Immature natural killer cell (primary cell): ENCODE measurements around the gene PCNX2. TPM values are rescaled to one million over a fixed set of nuclear protein-coding genes. Genes with fewer than 3 reads are reported as not detected.
"Not testable (repeated sequence)": the region's sequence is repeated elsewhere in the genome, so short reads cannot be mapped to it uniquely, and the experiment has no call there.

Experiments used
- DNase-seq, 3 donors: peaks; one replicate each; pipeline ENCODE4 v3.0.0; 2022; ENCODE audit warnings: mixed read lengths in 1 of 3
- H3K27ac Mint-ChIP-seq, 6 donors: one replicate each; pipeline ENCODE4 v1.8.0; 2020; ENCODE audit warnings: mixed read lengths in 6 of 6, mild to moderate bottlenecking in 5 of 6, inconsistent platforms in 4 of 6, moderate library complexity in 3 of 6
- H3K27me3 Mint-ChIP-seq, 3 donors: one replicate each; pipeline ENCODE4 v1.8.0; 2020 to 2021; ENCODE audit warnings: low read depth in 3 of 3, mild to moderate bottlenecking in 3 of 3, mixed read lengths in 3 of 3, moderate library complexity in 3 of 3, inconsistent platforms in 1 of 3
- H3K36me3 Mint-ChIP-seq, 3 donors: one replicate each; pipeline ENCODE4 v1.8.0; 2020; ENCODE audit warnings: mixed read lengths in 3 of 3, inconsistent platforms in 2 of 3, mild to moderate bottlenecking in 2 of 3
- H3K4me1 Mint-ChIP-seq, 2 donors: one replicate each; pipeline ENCODE4 v1.8.0; 2020; ENCODE audit warnings: inconsistent platforms in 2 of 2, mild to moderate bottlenecking in 2 of 2, mixed read lengths in 2 of 2, moderate library complexity in 1 of 2
- H3K4me3 Mint-ChIP-seq, 5 donors: one replicate each; pipeline ENCODE4 v1.8.0; 2020; ENCODE audit warnings: mild to moderate bottlenecking in 5 of 5, mixed read lengths in 5 of 5, inconsistent platforms in 3 of 5, moderate library complexity in 3 of 5
- H3K9me3 Mint-ChIP-seq, 6 donors: one replicate each; pipeline ENCODE4 v1.8.0; 2020; ENCODE audit warnings: mild to moderate bottlenecking in 6 of 6, mixed read lengths in 6 of 6, inconsistent platforms in 4 of 6, moderate library complexity in 3 of 6
- polyA plus RNA-seq, 3 donors: library from polyadenylated mRNA; unstranded; fragments of 300-500 nt; fragmentation: Illumina TruSeq; gene quantifications; one replicate each; pipeline ENCODE4 v1.2.3, GENCODE V29; 2021

Gene PCNX2
- polyA plus RNA-seq, 3 donors from 2014 or later = 1.1 to 2.6 TPM; not detected in 1

DNA sequence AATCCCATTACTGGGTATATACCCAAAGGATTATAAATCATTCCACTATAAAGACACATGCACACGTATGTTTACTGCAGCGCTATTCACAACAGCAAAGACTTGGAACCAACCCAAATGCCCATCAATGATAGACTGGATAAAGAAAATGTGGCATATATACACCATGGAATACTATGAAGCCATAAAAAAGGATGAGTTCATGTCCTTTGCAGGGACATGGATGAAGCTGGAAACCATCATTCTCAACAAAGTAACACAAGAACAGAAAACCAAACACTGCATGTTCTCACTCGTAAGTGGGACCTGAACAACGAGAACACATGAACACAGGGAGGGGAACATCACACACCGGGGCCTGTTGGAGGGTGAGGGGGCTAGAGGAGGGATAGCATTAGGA is 291.9 kb downstream of the PCNX2 start:
- H3K9me3 Mint-ChIP-seq, H3K27ac Mint-ChIP-seq, H3K4me3 Mint-ChIP-seq, H3K27me3 Mint-ChIP-seq, H3K4me1 Mint-ChIP-seq, DNase-seq: not testable (repeated sequence)
- H3K36me3 Mint-ChIP-seq = peaks cover 0 to 18% (median 15%) of the 10 kb centered on the region in 3 donors

DNA sequence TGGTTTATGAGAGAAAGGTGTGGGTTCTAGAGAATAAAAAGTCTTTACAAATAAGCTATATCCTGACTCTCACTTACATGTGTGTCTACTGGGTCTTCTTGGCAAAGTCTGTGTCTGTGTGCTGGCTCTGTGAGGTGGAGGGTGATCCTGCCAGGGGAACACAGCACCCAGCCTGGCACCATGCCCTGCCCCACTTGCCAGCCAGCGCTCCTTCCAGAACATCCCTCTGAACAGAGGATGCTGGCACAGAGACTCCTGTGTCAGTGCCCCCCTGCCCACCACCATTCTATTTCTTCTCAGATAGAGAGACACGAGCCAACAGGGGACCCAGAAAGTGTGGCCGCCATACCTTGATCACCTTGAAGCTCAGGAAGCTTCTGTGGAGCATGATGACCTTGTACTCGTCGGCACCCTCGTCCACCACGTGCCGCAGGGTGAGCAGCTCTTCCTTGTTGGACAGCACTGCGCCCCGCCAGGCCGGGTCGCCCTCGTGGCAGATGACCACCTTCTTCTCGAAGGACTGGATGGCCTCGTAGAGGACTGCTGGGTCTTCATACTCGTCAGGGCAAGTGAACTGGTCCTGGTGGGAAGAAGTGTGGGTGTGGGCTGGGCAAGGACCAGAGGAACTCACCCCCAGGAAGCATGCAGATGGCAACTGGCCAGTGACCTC is 295.4 kb downstream of the PCNX2 start:
- no peaks in the 10 kb centered on the region for H3K4me1 Mint-ChIP-seq
- peaks cover 0 to 4% (median 0%) of the 10 kb centered on the region in 6 donors for H3K9me3 Mint-ChIP-seq
- no peak overlapping the region for H3K27ac Mint-ChIP-seq
- no peak for DNase-seq
- H3K36me3 Mint-ChIP-seq = peaks cover 13 to 37% (median 33%) of the 10 kb centered on the region in 3 donors
- no peak overlapping the region for H3K4me3 Mint-ChIP-seq
- H3K27me3 Mint-ChIP-seq = peaks cover 0 to 1% (median 0%) of the 10 kb centered on the region in 3 donors

DNA sequence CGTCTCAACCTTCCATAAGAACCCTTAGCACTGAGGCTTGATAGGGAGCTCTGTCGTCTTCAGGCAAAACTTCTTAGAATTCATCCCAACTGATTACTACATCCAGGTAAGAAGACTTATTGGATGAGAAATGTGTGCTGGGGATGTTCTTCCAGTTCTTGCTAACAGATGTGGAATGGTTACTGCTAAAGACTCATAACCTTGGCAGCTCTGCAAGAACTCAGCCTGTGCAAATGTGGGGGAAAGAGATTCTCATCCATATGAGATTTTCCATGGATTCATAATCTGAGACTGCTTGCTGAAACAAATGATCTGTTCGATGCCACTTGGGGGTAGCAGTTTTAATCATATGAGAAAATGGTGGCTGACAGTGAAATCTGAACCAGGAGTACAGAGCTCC is 296.9 kb downstream of the PCNX2 start:
- peaks cover 19 to 50% (median 44%) of the 10 kb centered on the region in 3 donors for H3K36me3 Mint-ChIP-seq

DNA sequence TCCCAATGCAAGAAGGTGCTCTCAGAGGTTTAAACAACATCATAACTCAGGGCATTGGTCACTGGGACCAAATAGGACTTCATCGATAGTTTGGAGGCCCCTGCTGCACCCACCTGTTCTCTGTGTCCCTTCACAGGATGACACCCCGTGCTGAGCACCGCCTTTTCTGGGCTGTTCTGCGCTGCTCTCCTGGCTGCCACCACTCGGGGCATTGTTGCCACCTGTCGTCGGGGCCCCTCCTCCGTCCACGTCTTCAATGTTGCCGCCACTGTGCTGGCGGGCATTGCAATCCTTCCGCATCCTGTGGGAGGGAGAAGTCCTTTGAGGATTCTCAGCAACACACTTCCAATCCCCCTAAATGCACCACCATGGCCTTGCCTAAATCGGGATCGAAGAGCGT is 297.4 kb downstream of the PCNX2 start:
- H3K4me1 Mint-ChIP-seq = no peaks in the 10 kb centered on the region
- no peak overlapping the region for H3K27ac Mint-ChIP-seq
- H3K4me3 Mint-ChIP-seq = no peak overlapping the region
- no peak for DNase-seq
- H3K9me3 Mint-ChIP-seq = peaks cover 0 to 4% (median 0%) of the 10 kb centered on the region in 6 donors
- H3K36me3 Mint-ChIP-seq = peaks cover 23 to 50% (median 44%) of the 10 kb centered on the region in 3 donors
- H3K27me3 Mint-ChIP-seq = no peaks in the 10 kb centered on the region

More for the DNA sequence above, 296.9 kb downstream of the PCNX2 start:
- Mint-ChIP-seq H3K27ac (no peak overlapping the region), H3K4me3 (no peak overlapping the region), H3K9me3 (peaks cover 0 to 4% (median 0%) of the 10 kb centered on the region in 6 donors), H3K27me3 (no peaks in the 10 kb centered on the region), H3K4me1 (no peaks in the 10 kb centered on the region)
- no peak for DNase-seq

DNA sequence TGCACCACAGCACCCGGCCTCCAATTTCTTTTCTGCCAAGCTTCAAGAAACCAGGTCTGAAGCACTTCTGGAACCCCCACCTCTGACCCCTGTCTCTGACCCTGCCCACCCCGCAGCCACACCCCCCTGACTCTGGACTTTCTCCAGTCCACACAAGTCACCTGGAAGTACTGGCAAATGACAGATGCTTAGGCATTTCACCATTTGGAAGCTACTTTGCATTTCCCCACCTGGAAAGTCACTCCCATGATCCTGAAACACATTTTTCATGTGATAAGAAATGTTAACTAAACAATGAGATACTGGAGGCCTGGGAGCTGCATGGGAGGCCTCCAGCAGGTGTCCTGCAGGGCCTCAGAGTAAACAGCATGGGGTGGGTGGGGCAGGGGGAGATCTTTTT is 299.4 kb downstream of the PCNX2 start:
- Mint-ChIP-seq H3K27ac (no peak overlapping the region), H3K4me3 (no peak overlapping the region), H3K4me1 (no peaks in the 10 kb centered on the region), H3K9me3 (no peaks in the 10 kb centered on the region), H3K36me3 (peaks cover 28 to 54% (median 41%) of the 10 kb centered on the region in 3 donors), H3K27me3 (no peaks in the 10 kb centered on the region)
- DNase-seq = no peak

DNA sequence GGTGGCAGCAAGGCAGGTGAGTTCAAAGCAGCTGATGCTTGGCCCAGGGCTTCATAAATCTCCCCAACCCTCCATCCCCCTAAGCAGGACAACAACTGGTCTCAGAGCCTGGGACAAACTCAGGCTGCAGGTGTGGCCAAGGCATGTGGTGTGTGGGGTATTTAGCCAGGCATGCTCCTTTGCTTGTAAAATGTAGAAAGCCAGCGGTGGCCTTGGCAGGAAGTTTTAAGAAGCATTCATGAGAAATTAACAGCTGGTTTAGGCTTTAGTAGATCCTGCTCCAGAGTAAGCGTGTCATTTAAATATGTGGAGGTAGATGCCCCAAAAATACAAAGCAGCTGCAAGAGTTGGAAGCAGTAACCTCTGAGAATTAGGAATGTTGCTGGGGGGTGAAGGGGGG is 300.3 kb downstream of the PCNX2 start:
- H3K36me3 Mint-ChIP-seq = peaks cover 28 to 50% (median 41%) of the 10 kb centered on the region in 3 donors
- H3K4me1 Mint-ChIP-seq = no peaks in the 10 kb centered on the region
- no peak for DNase-seq
- no peaks in the 10 kb centered on the region for H3K9me3 Mint-ChIP-seq
- no peak overlapping the region for H3K27ac Mint-ChIP-seq
- H3K4me3 Mint-ChIP-seq = no peak overlapping the region
- H3K27me3 Mint-ChIP-seq = no peaks in the 10 kb centered on the region

DNA sequence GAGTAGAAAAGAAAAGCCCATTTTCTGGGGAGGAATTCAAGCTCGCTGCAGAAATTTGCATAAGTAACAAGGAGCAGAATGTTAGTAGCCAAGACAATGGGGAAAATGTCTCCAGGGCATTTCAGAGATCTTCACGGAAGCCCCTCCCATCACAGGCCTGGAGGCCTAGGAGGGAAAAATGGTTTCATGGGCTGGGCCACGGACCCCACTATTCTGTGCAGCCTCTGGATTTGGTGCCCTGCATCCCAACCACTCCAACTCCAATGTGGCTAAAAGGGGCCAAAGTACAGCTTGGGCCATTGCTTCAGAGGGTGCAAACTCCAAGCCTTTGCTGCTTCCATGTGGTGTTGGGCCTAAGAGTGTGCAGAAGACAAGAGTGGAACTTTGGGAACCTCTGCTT is 302.0 kb downstream of the PCNX2 start:
- H3K36me3 Mint-ChIP-seq = peaks cover 28 to 41% (median 39%) of the 10 kb centered on the region in 3 donors
- no peak for DNase-seq
- H3K4me1 Mint-ChIP-seq = no peaks in the 10 kb centered on the region
- H3K4me3 Mint-ChIP-seq = no peak overlapping the region
- H3K27ac Mint-ChIP-seq = no peak overlapping the region
- H3K9me3 Mint-ChIP-seq = no peaks in the 10 kb centered on the region
- no peaks in the 10 kb centered on the region for H3K27me3 Mint-ChIP-seq

DNA sequence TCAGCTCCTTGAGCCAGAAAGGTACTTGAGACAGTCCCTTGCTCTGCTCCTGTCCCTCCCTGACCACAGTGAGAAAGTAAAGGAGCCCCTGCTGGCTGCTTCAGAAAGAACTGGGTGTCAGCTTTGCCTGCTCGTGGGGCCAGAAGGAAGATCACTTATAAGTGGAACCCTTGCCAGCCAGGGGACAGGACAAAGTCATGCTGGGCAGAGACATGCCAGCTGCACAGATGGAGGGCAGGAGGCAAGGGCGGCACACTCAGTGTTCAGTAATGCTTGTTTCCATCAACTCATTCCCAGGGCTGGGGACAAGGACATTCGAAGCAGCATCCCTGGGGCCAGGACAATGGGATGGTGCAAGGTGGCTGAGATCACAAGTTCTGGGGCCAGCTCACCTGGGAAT is 303.3 kb downstream of the PCNX2 start:
- no peak for DNase-seq
- no peaks in the 10 kb centered on the region for H3K4me1 Mint-ChIP-seq
- peaks cover 21 to 29% (median 28%) of the 10 kb centered on the region in 3 donors for H3K36me3 Mint-ChIP-seq
- H3K27me3 Mint-ChIP-seq = no peaks in the 10 kb centered on the region
- no peaks in the 10 kb centered on the region for H3K9me3 Mint-ChIP-seq
- H3K4me3 Mint-ChIP-seq = no peak overlapping the region
- H3K27ac Mint-ChIP-seq = no peak overlapping the region

DNA sequence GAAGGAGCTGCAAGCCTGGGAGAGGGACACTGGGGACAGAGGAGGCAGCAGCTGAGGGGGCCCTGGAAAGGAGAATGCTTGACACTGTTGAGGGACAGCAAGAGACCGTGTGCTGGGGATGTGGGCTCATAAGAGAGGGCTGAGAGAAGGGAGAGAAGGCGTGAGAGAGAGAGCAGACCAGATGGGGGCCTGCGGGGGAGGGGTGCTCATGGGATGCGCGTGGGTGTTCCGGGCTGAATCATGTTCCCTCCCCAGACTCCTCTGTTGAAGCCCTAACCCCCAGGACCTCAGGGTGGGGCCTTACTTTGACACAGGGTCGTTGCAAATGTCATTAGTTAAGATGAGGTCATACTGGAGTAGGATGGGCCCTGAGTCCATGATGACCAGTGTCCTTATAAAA is 304.3 kb downstream of the PCNX2 start:
- H3K27ac Mint-ChIP-seq = peak overlapping the region in 1 of 6 donors; percentile 30
- H3K27me3 Mint-ChIP-seq = no peaks in the 10 kb centered on the region
- H3K4me3 Mint-ChIP-seq = no peak overlapping the region
- H3K9me3 Mint-ChIP-seq = no peaks in the 10 kb centered on the region
- H3K36me3 Mint-ChIP-seq = peaks cover 15 to 22% (median 21%) of the 10 kb centered on the region in 3 donors
- no peak for DNase-seq
- H3K4me1 Mint-ChIP-seq = no peaks in the 10 kb centered on the region

DNA sequence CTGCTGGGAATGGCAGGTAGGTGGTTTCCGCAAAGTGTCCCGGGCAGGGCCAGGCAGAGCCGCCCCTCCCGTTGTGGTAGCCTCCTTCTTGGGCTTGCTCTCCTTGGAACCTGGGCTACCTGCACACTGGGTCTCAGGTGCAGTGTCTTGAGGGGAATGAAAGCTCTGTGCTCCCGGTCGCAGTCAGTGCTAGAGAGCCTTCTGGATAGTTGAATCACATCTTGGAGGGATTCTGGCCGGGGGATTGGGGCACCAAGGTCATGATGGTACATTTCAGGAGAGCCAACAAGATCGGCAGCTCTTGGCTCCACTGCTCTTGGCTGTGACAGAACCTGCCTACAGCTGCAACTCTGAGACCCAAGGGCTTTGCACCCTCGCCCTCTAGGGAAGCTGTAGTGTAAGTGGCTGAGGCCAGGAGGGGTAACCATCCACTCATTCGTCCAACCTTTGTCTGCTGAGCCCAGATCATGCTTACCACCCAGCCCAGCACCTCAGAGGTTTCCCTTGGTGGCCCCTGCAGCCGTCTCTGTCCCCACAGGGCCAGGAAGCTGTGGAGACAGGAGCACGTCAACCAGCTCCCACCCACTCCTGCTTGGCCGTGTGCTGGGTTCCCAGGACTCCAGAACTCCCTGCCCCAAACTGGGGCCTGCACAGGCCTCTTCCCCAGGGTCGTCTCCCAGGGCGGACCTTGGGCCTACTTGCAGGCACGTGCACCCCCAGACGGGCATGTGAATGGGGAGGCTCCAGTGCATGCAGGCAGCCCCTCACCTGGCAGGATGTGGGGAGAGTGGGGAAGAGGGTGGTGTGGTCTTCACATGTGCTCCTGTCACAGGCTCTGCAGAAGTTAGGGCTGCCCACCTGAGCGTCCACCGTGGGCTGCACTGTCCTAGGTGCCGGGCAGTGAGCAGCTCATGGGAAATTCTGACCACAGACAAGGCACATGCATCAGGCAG is 305.1 kb downstream of the PCNX2 start:
- Mint-ChIP-seq H3K4me3 (no peak overlapping the region), H3K4me1 (no peaks in the 10 kb centered on the region), H3K27me3 (peaks cover 0 to 1% (median 0%) of the 10 kb centered on the region in 3 donors), H3K9me3 (no peaks in the 10 kb centered on the region), H3K27ac (no peak overlapping the region), H3K36me3 (peaks cover 15 to 22% (median 20%) of the 10 kb centered on the region in 3 donors)
- DNase-seq = no peak

DNA sequence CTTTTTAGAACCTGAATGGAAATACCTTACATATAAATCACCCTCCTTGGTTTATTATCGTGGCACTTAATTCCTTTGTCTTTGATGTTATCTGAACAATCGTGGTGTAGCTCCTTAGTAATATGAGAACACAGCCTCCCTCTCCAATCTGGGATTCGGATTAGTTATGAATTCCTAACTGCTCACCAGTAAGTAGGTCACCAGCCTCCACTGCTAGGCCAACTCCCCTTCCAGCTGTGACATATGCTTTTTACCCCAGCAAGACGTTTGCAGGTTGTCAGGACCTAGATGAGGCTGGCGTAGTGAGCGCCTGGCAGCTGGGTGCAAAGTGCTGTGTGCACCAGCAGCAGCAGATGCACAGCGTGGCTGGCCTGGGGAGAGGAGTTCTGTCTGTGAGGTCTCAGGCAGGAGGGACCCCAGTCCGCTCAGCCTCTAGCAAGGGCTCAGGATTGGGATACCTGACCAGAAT is 306.9 kb downstream of the PCNX2 start:
- Mint-ChIP-seq H3K36me3 (peaks cover 4 to 13% (median 11%) of the 10 kb centered on the region in 3 donors), H3K9me3 (no peaks in the 10 kb centered on the region), H3K4me3 (no peak overlapping the region), H3K27ac (no peak overlapping the region), H3K27me3 (peaks cover 0 to 2% (median 1%) of the 10 kb centered on the region in 3 donors), H3K4me1 (no peaks in the 10 kb centered on the region)
- DNase-seq = no peak

DNA sequence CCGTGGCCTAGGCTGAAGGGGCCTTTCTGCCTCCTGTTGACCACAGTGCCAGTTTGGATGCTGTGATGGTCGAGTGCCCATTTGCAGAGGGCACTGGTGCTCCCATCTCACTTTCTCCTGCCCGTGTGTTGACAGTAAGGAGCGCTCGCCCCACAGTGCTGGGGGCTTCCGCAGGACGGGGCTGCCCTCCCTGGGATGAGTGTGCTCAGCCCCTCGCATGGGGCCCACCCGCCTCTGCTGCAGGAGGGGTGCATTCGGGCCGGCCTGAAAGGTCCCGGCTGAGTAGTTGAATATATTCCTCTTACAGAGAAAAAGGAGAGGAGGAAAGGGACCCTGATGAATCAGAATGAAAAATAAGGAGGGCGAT is 307.8 kb downstream of the PCNX2 start:
- Mint-ChIP-seq H3K36me3 (peaks cover 4 to 5% (median 5%) of the 10 kb centered on the region in 3 donors), H3K27ac (no peak overlapping the region), H3K9me3 (no peaks in the 10 kb centered on the region), H3K4me1 (no peaks in the 10 kb centered on the region), H3K27me3 (peaks cover 0 to 2% (median 1%) of the 10 kb centered on the region in 3 donors), H3K4me3 (no peak overlapping the region)
- no peak for DNase-seq

DNA sequence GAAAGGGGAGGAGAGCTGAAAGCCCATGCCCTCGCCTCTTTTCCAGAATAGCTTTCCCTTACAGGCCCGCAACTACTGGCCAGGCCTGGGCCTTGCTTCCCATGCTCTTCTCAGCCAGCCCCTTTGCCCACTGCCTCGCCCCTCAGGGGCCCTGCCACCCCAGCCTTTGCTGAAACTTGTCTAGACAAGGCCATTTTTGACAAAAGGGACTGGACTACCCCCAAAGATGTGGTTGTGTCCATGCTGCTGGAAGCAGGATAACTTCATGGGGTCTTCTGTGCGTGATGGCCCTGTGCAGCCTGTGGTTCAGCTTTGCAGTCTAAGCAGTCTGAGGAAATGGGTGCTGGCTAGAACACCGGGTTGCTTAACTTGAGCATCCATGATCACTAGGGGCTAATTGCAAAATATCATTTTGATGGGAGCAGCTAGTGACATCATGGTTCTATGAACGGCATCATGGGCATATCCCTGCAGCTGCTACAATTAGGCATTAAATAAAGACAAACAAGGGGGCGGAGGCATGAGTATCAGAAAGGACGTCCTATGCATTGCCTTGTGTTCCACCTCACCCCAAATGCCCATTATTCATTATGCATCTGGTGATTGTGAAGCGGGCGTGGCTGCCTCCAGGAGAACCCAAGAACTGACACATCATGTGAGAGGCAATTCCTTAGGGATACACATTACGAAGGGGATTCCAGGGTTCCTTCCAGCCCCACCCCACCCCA is 308.3 kb downstream of the PCNX2 start:
- H3K36me3 Mint-ChIP-seq = peaks cover 3 to 4% (median 4%) of the 10 kb centered on the region in 3 donors
- no peaks in the 10 kb centered on the region for H3K9me3 Mint-ChIP-seq
- DNase-seq = no peak
- H3K4me3 Mint-ChIP-seq = no peak overlapping the region
- H3K27me3 Mint-ChIP-seq = peaks cover 0 to 2% (median 1%) of the 10 kb centered on the region in 3 donors
- no peak overlapping the region for H3K27ac Mint-ChIP-seq
- no peaks in the 10 kb centered on the region for H3K4me1 Mint-ChIP-seq
